GM19193 (cell line): ENCODE measurements around the gene KIF2A.

ENCODE experiments used
- POLR2A ChIP-seq: IDR thresholded peaks from 4 replicates; pipeline ENCODE4 v1.6.1; 2011; ENCODE audit not compliant: insufficient read depth, insufficient read length; ENCODE audit errors: extremely low read depth

Gene KIF2A

GRCh38 chr5:62385131-62385530 lies 79.1 kb downstream of the KIF2A start:
- no peak for TF ChIP-seq POLR2A

DNA sequence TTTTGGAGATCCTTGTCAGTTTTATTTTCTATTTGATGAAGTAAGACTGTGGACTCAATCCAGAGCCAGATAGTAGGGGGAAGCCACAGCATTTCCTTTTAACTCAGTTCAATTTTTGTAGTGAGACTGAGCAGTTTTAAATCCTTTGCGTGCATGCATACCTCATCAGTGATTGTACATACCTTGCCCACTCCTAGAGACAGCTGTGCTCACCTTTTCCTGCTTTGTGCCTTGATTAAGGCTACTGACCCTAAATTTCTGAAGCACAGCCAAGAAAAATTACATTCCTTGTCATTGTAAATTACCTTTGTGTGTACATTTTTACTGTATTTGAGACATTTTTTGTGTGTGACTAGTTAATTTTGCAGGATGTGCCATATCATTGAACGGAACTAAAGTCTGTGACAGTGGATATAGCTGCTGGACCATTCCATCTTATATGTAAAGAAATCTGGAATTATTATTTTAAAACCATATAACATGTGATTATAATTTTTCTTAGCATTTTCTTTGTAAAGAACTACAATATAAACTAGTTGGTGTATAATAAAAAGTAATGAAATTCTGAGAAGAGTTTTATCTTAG lies 79.9 kb downstream of the KIF2A start:
- TF ChIP-seq POLR2A = no peak

DNA sequence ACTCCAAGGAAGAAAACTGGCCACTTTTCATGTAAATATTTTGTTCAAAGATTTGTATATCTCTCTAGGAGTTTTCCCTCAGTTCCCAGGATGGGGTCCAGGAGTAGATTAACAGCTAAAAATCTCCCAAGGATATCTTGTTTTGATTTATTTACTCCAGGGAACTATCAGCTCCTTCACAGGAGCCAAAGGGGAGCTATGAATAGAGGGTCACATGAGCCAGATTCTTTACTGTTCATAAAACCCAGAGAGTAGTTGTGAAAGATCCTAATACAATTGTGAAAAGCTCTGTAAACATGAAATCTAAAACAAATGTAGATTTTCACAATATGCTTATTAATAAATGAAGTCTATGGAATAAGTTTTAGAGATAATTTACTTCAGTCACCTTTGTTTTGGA lies 80.8 kb downstream of the KIF2A start:
- no peak for TF ChIP-seq POLR2A

GRCh38 chr5:62395210-62395950 lies 89.4 kb downstream of the KIF2A start:
- TF ChIP-seq POLR2A = no peak

DNA sequence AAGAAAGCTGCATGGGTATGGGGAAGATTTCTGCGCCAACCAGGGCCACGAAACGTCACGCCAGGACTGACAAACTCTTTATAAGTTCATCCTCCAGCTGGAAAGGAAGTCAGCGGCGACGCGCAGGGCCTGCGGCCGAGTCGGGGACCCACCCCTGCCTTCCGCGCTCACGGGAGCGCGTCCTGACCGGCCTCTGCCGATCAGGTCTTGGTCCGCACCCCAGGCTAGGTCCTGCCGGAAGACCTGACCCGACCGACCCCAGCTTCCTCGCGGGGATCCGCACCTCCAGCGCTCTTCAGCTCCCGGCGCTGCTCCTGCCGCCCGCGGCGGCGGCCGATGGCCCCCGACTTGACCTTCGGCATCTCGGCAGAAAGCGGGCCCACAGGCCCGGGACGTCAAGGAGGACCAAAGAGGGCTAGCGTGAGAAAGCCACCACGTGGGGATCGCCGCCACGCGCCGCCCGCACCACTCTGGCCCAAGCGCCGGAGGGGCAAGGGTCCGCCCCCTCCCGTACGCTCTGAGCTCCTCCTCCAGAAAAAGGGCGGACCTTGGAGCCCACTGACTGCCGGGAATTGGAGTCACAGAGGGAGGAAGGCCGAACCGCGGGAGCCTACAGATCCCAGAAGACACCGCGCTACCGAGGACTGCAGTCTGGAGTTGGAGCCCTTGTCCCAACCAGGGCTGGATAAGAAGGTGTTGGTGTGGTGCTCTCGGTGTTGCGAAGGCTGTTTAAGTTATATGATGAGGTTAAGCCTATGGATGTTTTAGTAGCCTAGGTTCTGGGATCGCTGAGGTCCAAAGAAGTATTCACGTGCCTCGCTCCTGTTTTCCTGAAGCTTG lies 97.6 kb downstream of the KIF2A start, which contains the start of gene DIMT1:
DIMT1 (minus strand) TSS at position 495 of the 840 bp plus-strand sequence; CDS start at position 362, 133 bp downstream.
- peak; percentile 90 for TF ChIP-seq POLR2A

DNA sequence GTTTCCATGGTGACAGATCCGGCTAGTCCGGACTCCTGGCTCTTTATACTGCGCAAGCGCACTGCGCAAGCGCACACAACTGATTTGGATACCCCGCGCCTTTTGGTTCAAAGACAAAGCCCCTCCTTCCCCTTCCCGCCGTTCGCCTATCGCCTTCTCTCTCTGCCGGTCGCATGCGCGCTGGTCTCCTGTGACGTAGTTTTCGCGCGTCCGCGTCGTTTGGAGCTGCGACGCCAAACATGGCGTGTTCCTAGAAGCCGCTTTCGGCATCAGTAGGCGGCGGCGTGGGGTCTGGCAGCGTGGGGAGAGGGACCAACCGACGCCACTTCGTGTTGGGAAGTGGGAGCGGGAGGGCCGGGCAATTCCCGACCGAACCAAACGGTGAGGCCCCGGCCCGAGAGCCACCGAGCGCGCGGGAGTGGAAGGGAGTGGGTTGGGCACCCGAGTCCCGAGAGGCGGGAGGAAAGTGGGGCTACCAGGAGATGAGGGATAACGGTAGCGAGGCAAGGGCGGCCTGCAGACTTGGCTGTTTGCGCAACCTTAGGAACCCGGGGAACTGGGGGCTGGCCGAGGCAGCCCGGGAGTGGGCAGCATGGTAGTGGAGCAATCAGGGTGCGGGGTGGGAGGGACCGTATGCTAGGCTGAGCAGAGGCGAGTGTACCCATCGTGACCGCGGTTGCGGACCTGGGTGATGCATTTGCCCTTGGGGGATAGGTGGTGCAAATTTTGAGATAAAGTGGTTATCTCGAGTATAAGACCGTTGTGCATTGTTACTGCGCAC lies 106.7 kb downstream of the KIF2A start, which contains the start of gene IPO11:
IPO11 (plus strand) TSS at position 215 of the 781 bp plus-strand sequence. CDS start 24,517 bp downstream, outside the sequence.
- TF ChIP-seq POLR2A = peak; percentile 87

GRCh38 chr5:62413711-62414110 lies 107.7 kb downstream of the KIF2A start:
- no peak for TF ChIP-seq POLR2A

DNA sequence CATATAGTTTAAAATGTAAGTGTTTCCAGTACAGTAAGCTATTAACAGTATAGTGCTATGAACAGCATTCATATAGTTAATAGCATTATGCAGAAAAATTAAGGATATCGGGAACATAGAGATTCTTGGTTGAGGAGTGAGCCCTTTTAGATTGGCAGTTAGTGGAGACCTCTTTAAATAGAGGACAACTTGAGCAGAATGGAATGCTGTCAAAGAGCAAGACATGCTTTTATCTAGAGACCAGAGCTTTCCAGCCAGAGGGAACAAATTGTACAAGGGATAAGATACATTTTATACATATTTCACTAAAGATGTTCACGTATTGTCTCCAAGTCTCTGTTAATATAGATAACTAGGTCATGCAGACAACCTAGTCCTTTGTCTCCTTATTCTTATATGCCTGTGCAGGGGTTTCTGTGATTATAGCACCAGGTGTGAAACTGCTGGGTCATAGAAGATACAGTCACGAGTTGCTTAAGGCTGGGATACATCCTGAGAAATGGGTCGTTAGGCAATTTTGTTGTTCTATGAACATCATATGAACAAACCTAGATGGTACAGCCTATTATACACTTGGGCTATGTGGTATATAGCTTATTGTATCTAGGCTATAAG lies 112.6 kb downstream of the KIF2A start:
- TF ChIP-seq POLR2A = no peak

- TF ChIP-seq POLR2A = no peak
Observed at GRCh38 chr5:62419609-62420008, 113.6 kb downstream of the KIF2A start.

DNA sequence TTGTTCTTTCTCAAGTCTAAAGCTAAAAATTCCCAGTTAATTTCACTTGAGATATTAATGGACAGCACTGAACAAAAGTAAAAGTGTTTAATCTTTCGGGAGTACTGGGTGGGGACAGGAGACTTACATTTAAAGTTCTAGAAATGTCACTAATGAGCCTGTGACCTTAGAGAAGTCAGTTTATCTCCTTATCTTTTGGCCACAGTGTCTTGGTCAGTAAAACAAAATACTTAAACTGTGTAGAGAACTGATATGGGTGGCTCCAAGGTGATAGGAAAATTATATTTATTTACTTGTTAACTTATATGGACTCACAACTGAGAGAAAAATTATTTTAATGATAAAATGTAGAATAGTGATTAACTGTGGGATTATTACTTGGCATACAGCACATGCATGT lies 115.4 kb downstream of the KIF2A start:
- TF ChIP-seq POLR2A = no peak

DNA sequence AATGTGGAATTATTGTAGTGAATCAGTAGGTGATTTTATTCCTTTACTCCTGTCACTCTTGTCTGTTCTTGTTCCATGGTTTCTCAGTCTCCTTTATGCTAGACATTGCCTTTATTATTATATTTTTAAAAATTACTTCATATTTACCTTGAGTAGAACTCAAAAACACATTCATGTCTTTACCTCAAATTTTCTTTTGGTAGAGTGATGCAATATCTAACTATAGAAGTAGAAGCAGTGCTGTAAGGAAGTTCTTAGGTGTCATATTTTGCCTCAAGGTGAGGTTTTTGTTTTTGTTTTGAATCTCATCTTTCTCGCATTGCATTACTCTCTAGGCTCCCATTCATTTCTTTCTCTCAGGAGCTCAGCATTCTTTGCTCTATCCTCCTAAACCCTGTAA lies 118.8 kb downstream of the KIF2A start:
- TF ChIP-seq POLR2A = no peak

DNA sequence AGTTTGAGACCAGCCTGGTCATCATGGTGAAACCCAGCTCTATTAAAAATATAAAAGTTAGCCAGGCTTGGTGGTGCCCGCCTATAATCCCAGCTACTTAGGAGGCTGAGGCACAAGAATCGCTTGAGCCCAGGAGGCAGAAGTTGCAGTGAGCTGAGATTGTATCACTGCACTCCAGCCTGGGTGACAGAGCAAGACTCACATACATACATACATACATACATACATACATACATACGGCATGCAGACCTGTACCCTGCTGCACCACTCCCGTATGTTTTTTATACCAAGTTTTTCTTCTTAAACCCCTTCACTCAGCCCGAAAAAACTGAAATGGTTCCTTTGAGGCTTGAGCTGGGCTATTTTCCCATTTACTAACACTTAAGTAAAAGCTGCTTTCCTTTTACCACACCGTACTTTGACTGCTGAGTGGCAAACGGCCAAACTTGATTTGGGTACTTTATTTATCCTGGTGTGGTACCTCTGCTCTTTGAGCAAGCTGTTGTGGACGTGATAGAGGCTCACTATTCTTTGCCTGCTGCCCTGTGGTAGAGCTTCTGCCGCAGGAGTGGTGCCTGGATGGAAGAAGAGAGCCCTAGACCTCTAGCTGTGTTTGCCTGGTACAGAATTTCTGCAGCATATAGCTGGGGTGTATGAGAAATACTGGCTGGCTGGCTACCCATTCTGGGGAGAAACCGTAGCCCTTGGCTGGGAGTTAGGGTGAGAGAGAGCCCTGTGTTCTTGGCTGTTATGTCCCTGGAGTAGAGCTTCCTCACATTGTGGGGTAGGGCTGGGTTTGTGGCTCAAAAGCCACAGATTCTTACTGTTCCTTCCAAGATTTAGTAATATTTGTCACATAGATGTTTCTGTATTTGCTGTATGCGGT lies 126.0 kb downstream of the KIF2A start:
- TF ChIP-seq POLR2A = no peak

- TF ChIP-seq POLR2A = no peak
Observed at GRCh38 chr5:62432621-62433064, 126.6 kb downstream of the KIF2A start.
